Measurements from ENCODE around the gene GOLGA6L26.
"Not testable (repeated sequence)": the region's sequence is repeated elsewhere in the genome, so short reads cannot be mapped to it uniquely, and the experiment has no call there.

DNA sequence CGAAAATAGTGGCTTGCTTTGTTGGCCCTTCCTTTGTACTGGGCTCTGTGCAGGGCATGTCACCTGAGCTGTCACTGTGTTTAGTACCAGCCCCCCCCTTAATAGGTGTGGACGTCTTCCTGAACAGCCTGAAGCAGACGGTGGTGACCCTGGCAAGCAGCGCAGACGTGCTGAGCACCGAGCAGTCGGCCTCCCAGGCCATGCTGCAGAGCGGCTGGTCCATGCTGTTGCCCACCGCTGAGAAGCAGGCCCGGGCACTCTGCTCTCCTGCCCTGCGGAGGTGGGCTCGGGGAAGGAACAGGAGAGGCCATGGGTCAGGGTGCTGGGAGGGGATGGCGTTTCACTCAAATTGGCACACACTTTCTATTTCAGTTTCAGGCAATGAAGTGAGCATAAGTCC lies 22.8 kb downstream of the GOLGA6L26 start:
- TF ChIP-seq, protein P1, sequence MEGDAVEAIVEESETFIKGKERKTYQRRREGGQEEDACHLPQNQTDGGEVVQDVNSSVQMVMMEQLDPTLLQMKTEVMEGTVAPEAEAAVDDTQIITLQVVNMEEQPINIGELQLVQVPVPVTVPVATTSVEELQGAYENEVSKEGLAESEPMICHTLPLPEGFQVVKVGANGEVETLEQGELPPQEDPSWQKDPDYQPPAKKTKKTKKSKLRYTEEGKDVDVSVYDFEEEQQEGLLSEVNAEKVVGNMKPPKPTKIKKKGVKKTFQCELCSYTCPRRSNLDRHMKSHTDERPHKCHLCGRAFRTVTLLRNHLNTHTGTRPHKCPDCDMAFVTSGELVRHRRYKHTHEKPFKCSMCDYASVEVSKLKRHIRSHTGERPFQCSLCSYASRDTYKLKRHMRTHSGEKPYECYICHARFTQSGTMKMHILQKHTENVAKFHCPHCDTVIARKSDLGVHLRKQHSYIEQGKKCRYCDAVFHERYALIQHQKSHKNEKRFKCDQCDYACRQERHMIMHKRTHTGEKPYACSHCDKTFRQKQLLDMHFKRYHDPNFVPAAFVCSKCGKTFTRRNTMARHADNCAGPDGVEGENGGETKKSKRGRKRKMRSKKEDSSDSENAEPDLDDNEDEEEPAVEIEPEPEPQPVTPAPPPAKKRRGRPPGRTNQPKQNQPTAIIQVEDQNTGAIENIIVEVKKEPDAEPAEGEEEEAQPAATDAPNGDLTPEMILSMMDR (IDR thresholded peaks at IDR 0.05; ENCODE audit: low read length) = not testable (repeated sequence)
- TF ChIP-seq EZH2 (optimal IDR thresholded peaks at IDR 0.05; ENCODE audit: low read depth, low read length); EZH2phosphoT487 (IDR thresholded peaks at IDR 0.05; ENCODE audit: low read length): not testable (repeated sequence)
